ENCODE results near the gene E2F2. TPM values are rescaled to one million over a fixed set of nuclear protein-coding genes. Genes with fewer than 3 reads are reported as not detected.
A peak's percentile ranks its signal among the peaks of the same experiment; 100 is the strongest.

Gene E2F2
- total RNA-seq, 1 experiment from 2014 or later: 46.1 TPM

- POLR2A ChIA-PET (ENCODE audit: low non-redundant PET): no interaction called here
- peaks cover 65% of the 10 kb centered on the region for H3K4me1 ChIP-seq (ENCODE audit: insufficient read depth, low read length, poor library complexity, severe bottlenecking)
- no peak for DNase-seq (ENCODE audit: low spot score)
These were observed 25.1 kb upstream of the E2F2 start for GRCh38 chr1:23555986-23556634.

GRCh38 chr1:23555270-23555985 lies 24.4 kb upstream of the E2F2 start:
- Histone ChIP-seq H3K27ac (ENCODE audit: low read depth, low read length, poor library complexity, severe bottlenecking) (peak overlapping the region; percentile 99), H3K36me3 (ENCODE audit: insufficient read depth, low read length, poor library complexity, severe bottlenecking) (peaks cover 12% of the 10 kb centered on the region), H3K27me3 (replicated peaks; ENCODE audit: insufficient read depth, low read depth, low read length, poor library complexity) (no peaks in the 10 kb centered on the region), H3K4me3 (ENCODE audit: low read depth, low read length, poor library complexity, severe bottlenecking) (peak overlapping the region; percentile 44), H3K4me1 (ENCODE audit: insufficient read depth, low read length, poor library complexity, severe bottlenecking) (peaks cover 63% of the 10 kb centered on the region), H3K9me3 (ENCODE audit: low read depth, low read length, poor library complexity, severe bottlenecking) (no peaks in the 10 kb centered on the region)
- no peak for TF ChIP-seq EZH2 (IDR thresholded peaks at IDR 0.05; ENCODE audit: borderline replicate concordance, low read depth, low read length, poor library complexity, severe bottlenecking)
- TF ChIP-seq CTCF (conservative IDR thresholded peaks at IDR 0.05; ENCODE audit: low read depth, low read length): no peak
- TSS peak; percentile 85 for BruUV-seq (replicated peaks)
- DNase-seq (ENCODE audit: low spot score): peak; percentile 69
- POLR2A ChIA-PET (ENCODE audit: low non-redundant PET): interaction anchor here (0.9 kb wide), 1 partner anchor 42 kb away, joined by 11 read pairs; no protein-coding TSS in a partner anchor
- intact Hi-C loops (cut with micrococcal nuclease; ENCODE audit: unreplicated experiment): loop anchor here (5.0 kb wide), 1 partner anchor 42 kb away; no protein-coding TSS in a partner anchor
- CTCF ChIA-PET: interaction anchor here (0.6 to 6.9 kb wide), 2 partner anchors 13 to 82 kb away, joined by 4 to 36 read pairs; no protein-coding TSS in a partner anchor

More at GRCh38 chr1:23555986-23556634, 25.1 kb upstream of the E2F2 start:
- Histone ChIP-seq H3K4me3 (ENCODE audit: low read depth, low read length, poor library complexity, severe bottlenecking) (peak overlapping the region; percentile 75), H3K27ac (ENCODE audit: low read depth, low read length, poor library complexity, severe bottlenecking) (peak overlapping the region; percentile 99), H3K36me3 (ENCODE audit: insufficient read depth, low read length, poor library complexity, severe bottlenecking) (peaks cover 12% of the 10 kb centered on the region), H3K9me3 (ENCODE audit: low read depth, low read length, poor library complexity, severe bottlenecking) (no peaks in the 10 kb centered on the region), H3K27me3 (replicated peaks; ENCODE audit: insufficient read depth, low read depth, low read length, poor library complexity) (no peaks in the 10 kb centered on the region)
- intact Hi-C loops (cut with micrococcal nuclease; ENCODE audit: unreplicated experiment): loop anchor here (5.0 kb wide), 1 partner anchor 41 kb away; no protein-coding TSS in a partner anchor
- CTCF ChIA-PET: interaction anchor here (6.9 kb wide), 1 partner anchor 81 kb away, joined by 36 read pairs; no protein-coding TSS in a partner anchor
- TF ChIP-seq CTCF (conservative IDR thresholded peaks at IDR 0.05; ENCODE audit: low read depth, low read length): no peak
- TF ChIP-seq EZH2 (IDR thresholded peaks at IDR 0.05; ENCODE audit: borderline replicate concordance, low read depth, low read length, poor library complexity, severe bottlenecking): no peak
- no TSS peak for BruUV-seq (replicated peaks)

GRCh38 chr1:23554481-23555269 lies 23.6 kb upstream of the E2F2 start:
- Histone ChIP-seq H3K36me3 (ENCODE audit: insufficient read depth, low read length, poor library complexity, severe bottlenecking) (peaks cover 12% of the 10 kb centered on the region), H3K27me3 (replicated peaks; ENCODE audit: insufficient read depth, low read depth, low read length, poor library complexity) (no peaks in the 10 kb centered on the region), H3K4me3 (ENCODE audit: low read depth, low read length, poor library complexity, severe bottlenecking) (peak overlapping the region; percentile 44), H3K27ac (ENCODE audit: low read depth, low read length, poor library complexity, severe bottlenecking) (peak overlapping the region; percentile 99), H3K4me1 (ENCODE audit: insufficient read depth, low read length, poor library complexity, severe bottlenecking) (peaks cover 56% of the 10 kb centered on the region), H3K9me3 (ENCODE audit: low read depth, low read length, poor library complexity, severe bottlenecking) (no peaks in the 10 kb centered on the region)
- ChIA-PET POLR2A (ENCODE audit: low non-redundant PET) (interaction anchor here (0.7 to 0.9 kb wide), 3 partner anchors 14 to 397 kb away, joined by 3 to 11 read pairs (median 6); no protein-coding TSS in a partner anchor), CTCF (interaction anchor here (0.6 to 6.9 kb wide), 8 partner anchors 11 to 349 kb away, joined by 4 to 36 read pairs (median 4); partner anchors contain the start of gene E2F2)
- peak; percentile 93 for DNase-seq (ENCODE audit: low spot score)
- BruUV-seq (replicated peaks): no TSS peak
- intact Hi-C loops (cut with micrococcal nuclease; ENCODE audit: unreplicated experiment): loop anchor here (5.0 kb wide), 1 partner anchor 43 kb away; no protein-coding TSS in a partner anchor
- TF ChIP-seq CTCF (conservative IDR thresholded peaks at IDR 0.05; ENCODE audit: low read depth, low read length) (0 out of 2 replicates have a peak, but pooled peaks have one; percentile 25), EZH2 (IDR thresholded peaks at IDR 0.05; ENCODE audit: borderline replicate concordance, low read depth, low read length, poor library complexity, severe bottlenecking) (no peak)

All from A673 (cell line).